Keratinocyte (primary cell): Measurements from ENCODE around the gene SMG6. TPM values are rescaled to one million over a fixed set of nuclear protein-coding genes. Genes with fewer than 3 reads are reported as not detected.

ENCODE experiments used
- DNase-seq: peaks from one replicate; pipeline ENCODE4 v3.0.0-alpha.2; 2011; ENCODE audit warnings: low read depth, missing footprints, low spot score
- FAIRE-seq: peaks from 2 replicates; lab custom pipeline; 2011; peaks lifted over from hg19 to GRCh38; lab: Jason Lieb, UNC
- H2AFZ ChIP-seq: 2 replicates; pipeline ENCODE4 v1.6.0; 2012; ENCODE audit warnings: low read length, control low read depth, inconsistent platforms; ENCODE audit not compliant: control insufficient read depth
- H3K27ac ChIP-seq: 2 replicates; pipeline ENCODE4 v1.5.1; 2011; ENCODE audit warnings: low read length; ENCODE audit not compliant: control insufficient read depth, insufficient read depth
- H3K27me3 ChIP-seq: 3 replicates; pipeline ENCODE4 v1.6.0; 2011; ENCODE audit warnings: low read length; ENCODE audit not compliant: control insufficient read depth, insufficient read depth; ENCODE audit errors: extremely low read depth
- H3K36me3 ChIP-seq, 2 experiments: 2 replicates in 1 of 2; 3 replicates in 1 of 2; pipeline ENCODE4 v1.5.1; 2011; ENCODE audit warnings: low read length in 2 of 2, mild to moderate bottlenecking in 1 of 2; ENCODE audit not compliant: control insufficient read depth in 2 of 2, insufficient read depth in 2 of 2; ENCODE audit errors: extremely low read depth in 1 of 2
- H3K4me1 ChIP-seq: 3 replicates; pipeline ENCODE4 v1.5.1; 2011; ENCODE audit warnings: low read length; ENCODE audit not compliant: control insufficient read depth, insufficient read depth; ENCODE audit errors: extremely low read depth
- H3K4me2 ChIP-seq: 3 replicates; pipeline ENCODE4 v1.6.0; 2011; ENCODE audit warnings: low read depth, low read length; ENCODE audit not compliant: control insufficient read depth, insufficient read depth; ENCODE audit errors: extremely low read depth
- H3K4me3 ChIP-seq, 3 experiments: fragments of 200-600 bp in 1 of 3; sonication (generic) in 1 of 3; 2 replicates in 2 of 3; 3 replicates in 1 of 3; pipeline ENCODE4 v1.5.1; 2011 to 2016; ENCODE audit warnings: low read length in 3 of 3, mild to moderate bottlenecking in 3 of 3, control low read depth in 2 of 3, inconsistent platforms in 1 of 3, low read depth in 1 of 3, mixed read lengths in 1 of 3, mixed run types in 1 of 3, moderate library complexity in 1 of 3; ENCODE audit not compliant: control insufficient read depth in 2 of 3, insufficient read depth in 2 of 3; ENCODE audit errors: extremely low read depth in 1 of 3
- H3K79me2 ChIP-seq: 2 replicates; pipeline ENCODE4 v1.6.0; 2012; ENCODE audit warnings: low read length; ENCODE audit not compliant: control insufficient read depth, insufficient read depth
- H3K9ac ChIP-seq: 3 replicates; pipeline ENCODE4 v1.6.0; 2011; ENCODE audit warnings: low read length; ENCODE audit not compliant: control insufficient read depth, insufficient read depth; ENCODE audit errors: extremely low read depth
- H3K9me1 ChIP-seq: 3 replicates; pipeline ENCODE4 v1.6.0; 2011; ENCODE audit warnings: low read length; ENCODE audit not compliant: control insufficient read depth, insufficient read depth; ENCODE audit errors: extremely low read depth
- H3K9me3 ChIP-seq: 2 replicates; pipeline ENCODE4 v1.5.1; 2012; ENCODE audit warnings: low read depth, low read length; ENCODE audit not compliant: control insufficient read depth
- H4K20me1 ChIP-seq: 3 replicates; pipeline ENCODE4 v1.6.0; 2011; ENCODE audit warnings: low read length; ENCODE audit not compliant: control insufficient read depth, insufficient read depth; ENCODE audit errors: extremely low read depth
- EZH2 ChIP-seq: IDR thresholded peaks from one replicate; pipeline ENCODE4 v1.6.1; 2012; ENCODE audit warnings: inconsistent platforms, mild to moderate bottlenecking, low read length, moderate library complexity
- dilution Hi-C: fragments of 300-500 bp; cut with MboI; formaldehyde crosslinking; loops from one replicate; pipeline ENCODE4 v1.7.0; 2020; ENCODE audit warnings: low sequenced_read_pairs; ENCODE audit not compliant: extremely low pct_ligation_motif_present
- polyA plus RNA-seq, 5 experiments: library from polyadenylated mRNA; depleted of rRNA in 3 of 5; stranded (reverse) in 3 of 5; stranded (forward) in 1 of 5; unstranded in 1 of 5; fragments of >200 nt; gene quantifications; 1 replicate in 1 of 5; 2 replicates in 3 of 5; 3 replicates in 1 of 5; pipeline versions ENCODE4 v1.2.1 to v1.2.3, GENCODE V29; 2011 to 2012; ENCODE audit warnings: missing spikeins in 2 of 5, low read depth in 1 of 5, low replicate concordance in 1 of 5
- TF ChIP-seq, protein P1 (sequence below), 3 experiments: IDR thresholded peaks in 1 of 3; conservative IDR thresholded peaks in 1 of 3; optimal IDR thresholded peaks in 1 of 3; 2 replicates in 2 of 3; 3 replicates in 1 of 3; pipeline versions ENCODE3 to v1.5.1; 2011; ENCODE audit warnings: low read length in 3 of 3, mild to moderate bottlenecking in 3 of 3, moderate library complexity in 2 of 3, control low read depth in 1 of 3, inconsistent platforms in 1 of 3; ENCODE audit not compliant: insufficient read depth in 2 of 3; ENCODE audit errors: extremely low read depth in 1 of 3

SMG6 gene
- polyA plus RNA-seq, 1 donor (not counting 4 experiments of a cell fraction or from before 2014, with no cell fraction given): 3.6 TPM

DNA sequence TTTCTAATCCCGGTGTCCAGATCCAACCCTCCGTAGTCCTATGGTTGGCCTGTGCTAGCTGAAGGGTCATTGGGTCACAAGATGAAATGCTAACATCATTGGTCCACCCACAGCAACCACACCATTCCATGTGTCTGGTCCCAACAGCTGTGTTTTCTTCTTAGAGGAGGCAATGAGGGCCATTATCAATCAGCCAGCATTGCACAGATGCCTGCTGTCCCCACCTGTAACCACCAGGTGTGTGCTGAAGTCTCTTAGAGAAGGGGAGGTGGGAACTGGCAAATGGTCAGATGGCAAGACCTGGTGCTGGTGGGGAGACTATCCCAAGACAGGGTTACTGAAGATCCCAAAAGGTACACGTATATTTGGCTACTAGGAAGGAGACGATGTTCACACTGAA is 211.3 kb downstream of the SMG6 start:
- peaks cover 40% of the 10 kb centered on the region for H3K4me1 ChIP-seq
- H4K20me1 ChIP-seq: no peaks in the 10 kb centered on the region
- no peak overlapping the region for H3K4me3 ChIP-seq
- peaks cover 3 to 6% of the 10 kb centered on the region in 2 experiments for H3K36me3 ChIP-seq
- H3K9me3 ChIP-seq: no peaks in the 10 kb centered on the region
- no peaks in the 10 kb centered on the region for H3K79me2 ChIP-seq
- H2AFZ ChIP-seq: no peak overlapping the region
- no peak overlapping the region for H3K9ac ChIP-seq
- DNase-seq (no peak), FAIRE-seq (no peak)
- H3K27me3 ChIP-seq: no peaks in the 10 kb centered on the region
- dilution Hi-C loops: no loop called here
- no peak overlapping the region for H3K4me2 ChIP-seq
- no peaks in the 10 kb centered on the region for H3K9me1 ChIP-seq
- TF ChIP-seq, protein P1, sequence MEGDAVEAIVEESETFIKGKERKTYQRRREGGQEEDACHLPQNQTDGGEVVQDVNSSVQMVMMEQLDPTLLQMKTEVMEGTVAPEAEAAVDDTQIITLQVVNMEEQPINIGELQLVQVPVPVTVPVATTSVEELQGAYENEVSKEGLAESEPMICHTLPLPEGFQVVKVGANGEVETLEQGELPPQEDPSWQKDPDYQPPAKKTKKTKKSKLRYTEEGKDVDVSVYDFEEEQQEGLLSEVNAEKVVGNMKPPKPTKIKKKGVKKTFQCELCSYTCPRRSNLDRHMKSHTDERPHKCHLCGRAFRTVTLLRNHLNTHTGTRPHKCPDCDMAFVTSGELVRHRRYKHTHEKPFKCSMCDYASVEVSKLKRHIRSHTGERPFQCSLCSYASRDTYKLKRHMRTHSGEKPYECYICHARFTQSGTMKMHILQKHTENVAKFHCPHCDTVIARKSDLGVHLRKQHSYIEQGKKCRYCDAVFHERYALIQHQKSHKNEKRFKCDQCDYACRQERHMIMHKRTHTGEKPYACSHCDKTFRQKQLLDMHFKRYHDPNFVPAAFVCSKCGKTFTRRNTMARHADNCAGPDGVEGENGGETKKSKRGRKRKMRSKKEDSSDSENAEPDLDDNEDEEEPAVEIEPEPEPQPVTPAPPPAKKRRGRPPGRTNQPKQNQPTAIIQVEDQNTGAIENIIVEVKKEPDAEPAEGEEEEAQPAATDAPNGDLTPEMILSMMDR (optimal IDR thresholded peaks at IDR 0.05 in 1 of 3, IDR thresholded peaks at IDR 0.05 in 1 of 3, conservative IDR thresholded peaks at IDR 0.05 in 1 of 3; ENCODE audit: extremely low read depth in 1 of 3, insufficient read depth in 2 of 3, low read length in 3 of 3): peak in 2 of 3 experiments; percentile 16
- TF ChIP-seq EZH2: no peak
- no peak overlapping the region for H3K27ac ChIP-seq

DNA sequence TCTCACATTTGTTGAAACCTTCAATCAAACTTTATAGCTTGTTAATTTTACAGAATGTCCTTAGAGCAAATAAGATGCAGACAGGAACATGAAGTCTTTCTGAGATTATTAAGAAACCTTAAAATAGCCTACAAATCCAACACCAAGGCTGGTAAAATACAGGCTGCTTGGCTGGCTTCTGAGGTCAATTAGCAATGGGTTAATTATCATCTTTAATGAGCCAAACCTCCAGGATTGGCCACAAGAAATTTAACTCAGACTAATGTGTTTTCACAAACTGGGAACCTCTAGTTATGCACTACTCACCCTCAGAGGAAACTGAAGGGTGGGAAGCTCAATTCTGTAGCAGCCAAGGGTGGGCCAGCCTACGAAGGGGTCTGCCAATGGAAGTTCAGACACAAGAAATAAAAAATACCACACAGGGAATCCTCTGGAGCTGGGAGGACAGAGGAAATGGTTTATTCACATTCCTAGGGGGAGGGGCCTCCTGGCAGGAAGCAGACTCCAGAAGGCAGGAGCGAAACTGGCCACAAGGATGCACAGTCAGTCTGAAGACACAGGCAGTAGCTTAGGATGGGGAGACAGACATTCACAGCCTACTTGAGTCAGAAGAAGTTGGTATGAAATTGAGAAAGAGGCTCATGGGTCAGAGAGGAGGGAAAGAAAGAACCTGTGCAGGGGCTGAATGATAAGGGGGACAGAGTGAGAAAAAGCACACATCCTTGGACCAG is 212.6 kb downstream of the SMG6 start:
- FAIRE-seq: peak; percentile 91
- H4K20me1 ChIP-seq: no peaks in the 10 kb centered on the region
- no peaks in the 10 kb centered on the region for H3K9me1 ChIP-seq
- H3K27me3 ChIP-seq: no peaks in the 10 kb centered on the region
- H3K4me2 ChIP-seq: peak overlapping the region; percentile 23
- peaks cover 40% of the 10 kb centered on the region for H3K4me1 ChIP-seq
- no peak overlapping the region for H3K4me3 ChIP-seq
- dilution Hi-C loops: no loop called here
- no peaks in the 10 kb centered on the region for H3K79me2 ChIP-seq
- peaks cover 6 to 7% of the 10 kb centered on the region in 2 experiments for H3K36me3 ChIP-seq
- TF ChIP-seq EZH2: no peak
- TF ChIP-seq, protein P1 (optimal IDR thresholded peaks at IDR 0.05 in 1 of 3, IDR thresholded peaks at IDR 0.05 in 1 of 3, conservative IDR thresholded peaks at IDR 0.05 in 1 of 3; ENCODE audit: extremely low read depth in 1 of 3, insufficient read depth in 2 of 3, low read length in 3 of 3): peak; percentile 22 to 47 (median 47)
- no peak overlapping the region for H2AFZ ChIP-seq
- no peak overlapping the region for H3K9ac ChIP-seq
- H3K27ac ChIP-seq: no peak overlapping the region
- no peak for DNase-seq
- H3K9me3 ChIP-seq: no peaks in the 10 kb centered on the region
